Peyer's patch (tissue), 4 donors: ENCODE data around the gene HOXD13.

Experiments used
- CTCF ChIP-seq, 6 experiments: fragments of 450-650 bp in 4 of 6; fragments of 200-600 bp in 2 of 6; sonication (generic) in 1 of 6; IDR thresholded peaks; one replicate each; pipeline ENCODE4 v1.5.1; 2017 to 2019; ENCODE audit warnings: antibody characterized with exemption in 6 of 6, mild to moderate bottlenecking in 3 of 6, moderate library complexity in 1 of 6
- POLR2A ChIP-seq, 2 donors: fragments of 450-650 bp; IDR thresholded peaks; one replicate each; pipeline ENCODE4 v1.5.1; 2017; ENCODE audit warnings: antibody characterized with exemption in 2 of 2, mild to moderate bottlenecking in 2 of 2, moderate library complexity in 2 of 2

GRCh38 chr2:176139661-176140512 lies 47.4 kb downstream of the HOXD13 start:
- TF ChIP-seq CTCF (IDR thresholded peaks at IDR 0.05) (no peak), POLR2A (IDR thresholded peaks at IDR 0.05) (no peak)
